NCI-H345 treated with DMSO at 0.1 percent for 48 hours (cell line): Measurements from ENCODE around the gene UNC5CL.
A peak's percentile ranks its signal among the peaks of the same experiment; 100 is the strongest.

Experiments used
- DNase-seq: peaks from one replicate; lab custom pipeline; 2025; ENCODE audit not compliant: unreplicated experiment; lab: John Stamatoyannopoulos, UW

The UNC5CL gene

DNA sequence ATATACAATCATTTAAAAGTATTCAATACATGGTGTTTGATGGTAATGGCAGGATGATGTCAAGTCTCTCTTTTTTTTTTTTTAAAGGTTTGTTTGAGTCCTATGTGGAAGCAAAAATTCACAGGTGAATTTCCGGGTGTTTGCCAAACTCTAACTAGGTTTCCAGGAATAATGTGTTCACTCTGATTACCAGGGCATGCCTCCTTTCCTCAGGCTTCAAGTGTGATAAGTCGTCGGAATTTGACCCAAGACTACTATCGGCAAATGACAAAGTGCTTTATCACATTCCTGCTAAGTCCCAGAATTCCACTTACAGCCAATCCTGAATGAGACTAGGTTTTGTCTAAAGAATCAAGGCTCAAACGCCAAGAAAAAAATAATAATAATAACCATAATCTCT is 25.8 kb upstream of the UNC5CL start:
- no peak for DNase-seq

DNA sequence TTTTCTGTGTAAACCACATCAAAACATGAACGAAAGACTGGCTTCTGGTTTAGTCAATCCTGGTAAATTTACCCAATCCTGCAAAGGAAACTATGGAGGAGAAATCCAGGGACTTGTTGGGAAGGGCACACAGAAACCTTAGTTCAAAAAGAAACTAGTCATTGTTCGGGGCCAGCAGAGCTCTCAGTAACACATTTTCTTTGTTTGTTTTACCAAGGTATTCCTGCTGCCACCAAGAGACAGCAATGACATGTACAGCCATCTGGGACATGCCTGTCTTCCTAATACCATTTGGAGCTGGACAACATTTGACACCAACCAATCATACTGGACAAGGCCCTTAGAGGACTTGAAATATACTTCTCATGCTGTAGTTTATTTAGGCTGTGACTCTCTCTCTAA is 24.9 kb upstream of the UNC5CL start:
- no peak for DNase-seq

DNA sequence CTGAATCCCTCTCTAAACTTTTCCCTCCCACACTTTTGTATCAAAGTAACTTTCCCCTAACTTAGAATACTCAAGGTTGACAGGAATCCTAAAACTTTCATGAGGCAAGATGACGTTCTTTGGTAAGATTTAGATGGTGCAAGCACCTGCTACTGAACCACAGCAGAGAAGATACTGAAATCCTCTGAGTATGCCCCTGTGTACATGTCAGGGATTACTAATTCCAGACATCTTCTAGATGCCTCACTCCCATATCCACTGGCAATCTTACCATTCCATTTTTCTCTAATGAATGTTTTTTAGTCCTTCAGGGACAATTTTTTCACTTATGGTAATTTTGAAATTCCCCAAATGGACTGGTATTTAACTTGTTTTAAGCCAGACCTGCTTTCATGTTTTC is 23.0 kb upstream of the UNC5CL start:
- no peak for DNase-seq

DNA sequence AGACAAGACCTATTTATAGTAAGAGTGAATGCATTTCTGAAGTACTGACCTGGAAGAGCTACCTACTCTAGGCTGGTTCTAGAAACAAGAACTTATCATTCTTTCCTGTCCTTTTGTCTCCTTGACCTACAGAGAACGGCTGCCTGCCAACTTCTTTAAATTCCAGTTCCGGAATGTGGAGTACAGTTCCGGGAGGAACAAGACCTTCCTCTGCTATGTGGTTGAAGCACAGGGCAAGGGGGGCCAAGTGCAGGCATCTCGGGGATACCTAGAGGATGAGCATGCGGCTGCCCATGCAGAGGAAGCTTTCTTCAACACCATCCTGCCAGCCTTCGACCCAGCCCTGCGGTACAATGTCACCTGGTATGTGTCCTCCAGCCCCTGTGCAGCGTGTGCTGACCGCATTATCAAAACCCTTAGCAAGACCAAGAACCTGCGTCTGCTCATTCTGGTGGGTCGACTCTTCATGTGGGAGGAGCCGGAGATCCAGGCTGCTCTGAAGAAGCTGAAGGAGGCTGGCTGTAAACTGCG is 22.2 kb upstream of the UNC5CL start:
- DNase-seq, result no peak

DNA sequence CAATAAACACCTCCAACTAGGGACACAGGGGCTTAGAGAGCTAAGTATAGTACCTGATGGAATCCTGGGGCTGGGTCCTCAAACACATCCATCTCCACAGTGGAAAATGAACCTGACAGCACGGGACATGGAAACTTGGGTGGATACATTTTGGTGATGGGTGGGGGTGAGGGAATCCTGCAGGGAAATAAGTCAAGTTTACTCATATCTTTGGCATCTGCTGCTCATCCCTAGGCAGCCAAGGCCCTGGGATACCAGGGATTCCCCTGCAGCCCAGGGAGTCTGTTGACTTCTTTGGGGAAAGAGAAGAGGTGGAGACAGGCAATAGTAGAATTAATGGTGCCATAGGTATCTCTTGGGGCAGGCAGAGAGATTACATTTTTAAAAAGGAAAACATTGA is 20.5 kb upstream of the UNC5CL start:
- DNase-seq, result no peak

DNA sequence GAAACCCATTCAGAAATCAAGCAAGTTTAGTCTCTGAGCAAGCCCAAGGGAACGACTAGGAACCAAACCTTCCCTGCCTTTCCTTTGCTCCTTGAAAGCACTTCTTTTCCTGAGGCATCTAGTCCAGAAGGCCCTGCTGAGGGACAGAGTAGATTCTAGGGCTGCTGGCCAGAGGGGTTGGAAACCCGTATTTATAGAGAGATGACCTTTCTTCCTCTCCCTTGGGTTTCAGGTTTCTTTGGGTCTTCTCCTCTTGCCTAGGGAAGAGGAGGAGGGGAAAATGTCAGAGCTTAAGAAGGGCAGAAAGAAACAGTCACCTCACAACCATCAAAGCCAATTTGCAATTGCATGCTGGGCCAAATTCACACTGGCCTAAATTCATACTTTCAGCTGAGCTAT is 19.8 kb upstream of the UNC5CL start:
- DNase-seq, result no peak

DNA sequence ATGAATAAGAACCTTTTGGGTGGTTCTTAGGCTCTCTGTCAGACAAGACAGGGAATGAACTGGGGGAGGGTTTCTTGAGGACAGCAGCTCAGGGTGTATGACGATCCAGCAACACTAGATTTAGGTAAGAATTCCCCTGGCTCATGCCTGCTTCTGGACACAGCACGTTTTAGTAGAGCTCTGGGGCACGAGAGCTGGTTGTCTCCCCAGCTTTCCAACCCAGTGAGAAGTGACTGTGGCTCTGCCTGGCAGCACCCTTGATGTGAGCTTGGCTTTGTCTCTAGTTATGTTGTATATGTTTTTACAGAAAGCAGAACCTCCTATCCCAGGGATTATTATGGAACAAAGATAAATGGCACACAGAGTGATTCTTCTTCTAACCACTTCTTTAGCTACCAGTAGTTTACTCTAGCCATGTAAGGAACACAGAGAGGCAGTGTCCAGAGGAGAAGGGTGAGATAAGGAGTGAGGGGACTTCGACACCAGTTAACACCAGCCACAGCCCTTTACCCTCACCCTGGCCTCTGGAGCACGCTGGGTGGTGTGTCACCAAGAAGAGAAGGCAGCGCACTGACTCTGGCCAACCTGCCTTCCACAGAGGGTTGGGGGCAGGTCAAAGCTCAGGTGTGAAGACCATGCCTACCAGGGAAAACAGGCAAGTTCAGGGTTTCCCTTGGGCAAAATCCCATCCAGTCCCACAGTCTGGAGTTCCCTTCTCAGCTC is 17.9 kb upstream of the UNC5CL start:
- DNase-seq, result no peak

DNA sequence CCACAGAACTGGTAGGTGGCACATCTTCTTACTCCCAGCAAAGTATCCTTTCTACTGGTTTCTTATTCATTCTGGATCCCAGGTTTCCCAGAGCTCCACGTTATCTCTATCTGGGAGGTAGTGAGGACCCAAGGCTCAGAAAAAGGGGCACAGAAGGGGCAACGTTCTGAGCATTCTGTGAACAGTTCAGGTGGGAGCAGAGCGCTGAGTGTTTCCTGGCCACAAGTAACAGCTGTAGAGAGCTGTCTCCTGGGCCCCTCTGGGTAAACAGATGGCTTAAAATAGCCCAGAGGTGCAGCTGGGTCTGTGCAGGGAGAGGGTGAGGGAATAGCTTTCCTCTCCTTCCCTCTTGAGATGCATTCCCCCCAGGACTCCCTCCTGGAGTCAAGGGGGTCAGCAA is 16.1 kb upstream of the UNC5CL start:
- peak; percentile 22 for DNase-seq

DNA sequence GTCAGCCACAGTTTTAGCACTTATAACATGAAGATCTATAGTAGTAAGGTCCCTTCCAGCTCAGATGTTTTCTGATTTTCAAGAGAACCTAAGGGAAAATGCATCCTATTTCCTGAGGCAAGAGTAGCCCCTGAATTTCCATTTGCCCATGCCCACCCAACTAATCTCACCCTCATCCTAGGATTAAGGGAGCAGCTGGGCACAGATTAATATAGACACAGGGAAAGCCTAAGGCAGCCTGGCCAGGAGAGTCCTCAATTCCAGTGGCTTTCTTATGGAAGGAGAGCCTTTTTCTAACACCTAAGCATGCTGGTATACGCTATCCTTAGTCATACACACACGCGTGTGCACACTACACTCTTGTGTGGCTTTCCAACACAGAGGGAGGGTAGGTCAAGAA is 15.5 kb upstream of the UNC5CL start:
- DNase-seq, result no peak

DNA sequence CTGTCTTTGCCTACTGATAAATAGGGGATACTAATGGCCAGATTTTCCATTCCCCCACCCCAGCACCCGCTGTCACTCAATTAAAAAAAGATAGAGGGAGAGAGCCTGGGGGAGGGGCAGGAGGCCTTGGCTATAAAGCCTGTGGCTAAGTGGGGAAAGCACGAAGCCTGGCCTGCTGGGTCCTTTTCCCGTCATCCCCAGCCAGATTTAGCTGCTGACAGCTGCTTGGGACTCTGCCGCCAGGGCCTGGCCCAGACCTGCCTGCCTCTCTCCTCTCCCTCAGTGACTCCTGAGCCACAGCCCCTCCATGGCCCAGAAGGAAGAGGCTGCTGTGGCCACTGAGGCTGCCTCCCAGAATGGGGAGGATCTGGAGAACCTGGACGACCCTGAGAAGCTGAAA is 14.0 kb upstream of the UNC5CL start, which contains the start of gene APOBEC2:
Gene APOBEC2, plus strand, starts transcription at position 162 of the 400 bp plus-strand sequence. Its CDS starts 146 bp downstream, at position 308.
- DNase-seq, result no peak

DNA sequence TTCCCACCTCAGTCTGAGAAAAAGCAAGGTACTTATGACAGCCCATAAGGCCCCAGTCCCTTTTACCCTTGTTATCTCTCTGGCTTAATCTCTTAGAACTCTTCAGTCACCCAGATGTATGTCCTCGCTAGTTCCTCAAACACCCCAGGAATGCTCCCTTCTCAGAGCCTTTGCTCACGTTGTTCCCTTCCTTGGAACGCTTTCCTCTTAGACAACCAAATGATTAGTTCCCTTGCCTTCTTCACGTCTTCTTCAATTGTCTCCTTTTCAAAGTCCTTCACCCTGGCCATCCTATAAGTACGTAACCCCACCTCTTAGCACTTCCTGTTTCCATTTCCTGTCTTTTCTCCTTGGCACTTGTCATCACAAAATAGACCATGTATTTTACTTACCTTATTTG is 12.9 kb upstream of the UNC5CL start:
- DNase-seq, result no peak

DNA sequence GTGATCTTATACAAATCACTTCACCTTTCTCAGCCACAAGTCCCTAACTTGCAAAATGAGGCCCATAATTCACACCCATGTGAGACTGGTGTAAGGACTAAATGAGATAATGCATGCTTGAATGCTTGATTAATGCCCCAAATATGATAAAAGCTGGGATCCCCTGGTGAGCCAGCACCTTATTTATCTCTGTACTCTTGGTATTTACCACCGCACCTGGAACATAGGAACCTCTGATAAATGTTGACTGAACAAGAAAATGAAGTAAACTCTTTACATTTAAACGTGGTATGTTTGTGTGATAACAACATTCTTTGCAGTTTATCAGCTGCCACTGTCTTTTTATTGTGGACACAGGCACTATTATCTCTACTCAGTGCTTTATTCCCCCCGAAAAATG is 11.5 kb upstream of the UNC5CL start:
- no peak for DNase-seq

DNA sequence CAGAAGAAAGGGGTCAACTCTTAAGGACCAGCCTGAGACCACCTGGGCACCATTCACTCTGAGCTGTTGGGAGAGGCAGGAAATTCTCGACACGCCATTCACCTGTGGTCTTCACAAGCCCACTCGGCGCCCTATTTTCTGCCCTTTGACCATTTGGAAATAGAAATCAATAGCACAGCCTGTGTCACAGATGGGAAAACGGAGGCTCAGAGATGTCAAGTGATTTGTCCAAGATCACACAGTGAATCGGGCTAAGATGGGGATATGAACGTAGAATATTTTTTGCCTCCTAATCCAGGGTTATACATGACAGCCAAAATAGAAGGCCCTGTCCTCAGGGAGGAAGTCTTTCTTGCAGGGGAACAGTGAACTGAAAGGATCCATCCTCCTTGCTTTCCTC is 10.9 kb upstream of the UNC5CL start:
- no peak for DNase-seq

DNA sequence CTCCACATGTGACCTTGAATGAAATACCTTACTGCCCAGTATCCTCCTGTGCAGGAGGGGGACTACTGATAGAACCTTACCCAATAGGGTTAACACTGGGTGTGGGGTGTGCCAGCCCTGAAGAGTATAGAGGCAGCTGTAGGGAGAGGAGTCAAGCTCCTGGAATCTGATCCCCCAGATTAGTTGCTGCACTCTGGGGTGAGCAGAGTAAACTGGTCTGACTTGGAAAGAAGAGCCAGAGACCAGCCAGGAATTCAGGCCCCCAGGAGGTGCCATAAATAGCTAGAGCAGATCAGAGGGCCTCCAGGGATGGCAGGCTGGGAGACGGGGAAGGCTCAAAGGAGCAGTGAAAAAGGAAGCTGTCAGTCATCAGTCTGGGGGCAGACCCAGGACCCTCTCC is 10.5 kb upstream of the UNC5CL start:
- no peak for DNase-seq

DNA sequence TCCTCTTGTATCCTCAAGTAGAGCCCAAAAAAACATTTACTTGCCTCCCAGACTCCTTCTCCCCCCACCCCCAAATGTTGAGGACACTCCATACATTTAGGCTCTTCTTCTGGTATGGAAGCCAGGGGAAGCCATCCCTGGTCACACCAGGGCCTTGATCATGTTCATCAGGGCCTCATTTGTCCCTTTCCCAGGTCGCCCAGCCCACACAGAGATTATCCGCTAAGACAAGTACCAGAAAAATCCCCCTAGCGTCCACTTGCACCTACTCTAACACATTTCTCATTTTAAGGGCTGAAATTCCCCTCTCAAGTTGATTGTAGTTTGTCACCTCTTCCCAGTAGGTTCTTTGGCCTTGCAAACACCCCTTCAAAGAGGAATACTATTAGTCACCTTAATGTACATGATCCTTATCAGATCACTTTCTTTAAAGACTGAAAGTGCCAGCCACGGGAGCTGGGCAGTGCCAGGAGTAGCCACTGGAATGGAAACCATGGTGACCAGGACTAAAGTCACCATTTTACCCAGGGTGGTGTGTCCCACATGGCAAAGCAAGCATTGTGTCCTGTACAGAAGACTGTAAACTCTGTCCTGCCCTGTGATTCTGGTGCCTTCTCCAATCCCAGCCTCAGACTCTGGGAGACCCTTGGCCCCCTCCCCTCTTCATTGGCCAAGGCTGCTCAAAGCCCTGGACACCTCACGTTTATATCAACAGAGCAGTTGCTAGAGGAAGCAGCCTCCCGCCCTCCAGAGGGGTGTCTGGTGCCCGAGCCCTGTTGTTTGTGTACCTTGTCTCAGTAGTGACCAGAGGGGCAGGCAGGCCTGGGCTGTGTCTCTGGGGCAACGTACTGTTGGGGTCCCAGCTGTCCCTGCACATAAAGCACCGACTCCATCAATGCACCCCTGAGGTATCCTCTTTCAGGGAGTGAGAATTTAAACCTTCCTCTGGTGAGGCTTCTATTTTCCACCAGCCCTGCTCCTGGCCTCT is 9.0 kb upstream of the UNC5CL start:
- no peak for DNase-seq

DNA sequence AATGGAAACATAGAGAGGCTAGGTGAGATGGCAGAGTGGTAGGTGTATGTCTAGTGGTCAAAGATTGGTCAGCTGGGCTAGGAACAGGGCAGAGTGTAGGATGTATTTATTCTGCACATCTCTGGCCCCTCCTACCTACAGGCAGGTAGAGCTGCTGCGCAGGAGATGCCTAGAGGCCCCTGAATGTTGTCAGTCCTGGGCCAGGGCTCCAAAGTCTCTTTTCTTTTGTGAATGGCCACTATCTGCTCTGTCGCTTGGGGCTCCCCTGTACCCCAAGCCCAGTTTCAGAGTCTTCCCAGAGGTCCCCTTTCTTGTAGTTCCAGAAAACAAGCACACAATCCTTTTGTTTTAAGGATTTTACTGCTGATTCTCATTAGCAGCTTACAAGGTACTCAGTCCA is 8.3 kb upstream of the UNC5CL start:
- no peak for DNase-seq

DNA sequence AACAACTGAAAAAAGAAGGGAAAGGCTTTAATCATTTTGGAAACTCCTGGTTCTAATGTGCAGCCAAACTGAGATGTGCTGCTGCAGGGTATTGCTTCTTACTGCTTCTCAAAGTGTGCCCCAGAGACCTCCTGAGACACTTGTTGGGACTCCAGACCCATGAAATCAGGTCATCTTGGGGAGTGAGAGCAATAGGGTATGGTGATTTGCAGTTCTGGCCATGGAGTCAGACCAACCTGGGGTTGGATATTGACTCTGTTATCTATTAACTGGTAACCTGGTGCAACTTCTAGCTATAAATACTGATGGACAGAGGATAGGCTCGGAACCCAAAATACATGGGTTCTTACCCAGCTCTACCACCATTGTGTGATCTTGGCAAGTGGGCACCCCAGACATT is 7.1 kb upstream of the UNC5CL start:
- no peak for DNase-seq

DNA sequence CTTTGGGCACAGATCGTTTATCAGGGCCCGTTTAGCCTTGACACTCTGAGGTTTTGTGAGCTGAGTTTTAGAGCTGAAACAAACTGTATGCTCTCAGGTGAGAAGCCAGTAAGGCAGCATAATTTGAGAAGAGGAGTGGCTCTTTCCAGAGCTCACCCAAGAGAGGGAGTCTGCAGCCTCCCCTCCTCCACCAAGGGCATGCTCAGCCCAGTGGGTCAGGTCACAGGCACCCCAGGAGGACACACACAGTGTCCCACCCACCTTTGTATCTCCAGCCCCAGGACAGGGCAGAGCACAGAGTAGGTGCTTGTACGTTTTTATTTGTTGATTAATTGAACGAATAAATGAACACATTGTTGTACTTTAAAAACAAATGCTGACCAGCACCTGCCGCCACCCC is 6.6 kb upstream of the UNC5CL start:
- no peak for DNase-seq

DNA sequence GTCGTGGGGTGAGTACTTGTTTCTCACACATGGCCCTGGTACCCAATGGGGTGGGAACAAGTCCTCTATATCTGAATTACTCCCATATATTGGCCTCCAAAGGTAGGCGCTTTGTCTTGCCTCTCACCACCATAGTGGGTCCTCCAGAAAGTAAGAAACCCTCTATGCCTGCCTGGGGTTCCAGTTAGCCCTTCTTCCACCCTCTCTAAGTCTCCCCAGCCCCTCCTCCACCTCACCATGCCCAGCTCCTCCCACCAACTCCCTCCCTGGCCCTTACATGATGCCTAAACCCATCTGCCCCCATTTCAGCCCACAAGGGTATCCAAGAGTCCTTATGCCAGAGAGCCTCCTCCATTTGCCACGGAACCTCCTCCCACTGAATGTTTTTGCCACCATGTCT is 4.1 kb upstream of the UNC5CL start:
- DNase-seq, result no peak

DNA sequence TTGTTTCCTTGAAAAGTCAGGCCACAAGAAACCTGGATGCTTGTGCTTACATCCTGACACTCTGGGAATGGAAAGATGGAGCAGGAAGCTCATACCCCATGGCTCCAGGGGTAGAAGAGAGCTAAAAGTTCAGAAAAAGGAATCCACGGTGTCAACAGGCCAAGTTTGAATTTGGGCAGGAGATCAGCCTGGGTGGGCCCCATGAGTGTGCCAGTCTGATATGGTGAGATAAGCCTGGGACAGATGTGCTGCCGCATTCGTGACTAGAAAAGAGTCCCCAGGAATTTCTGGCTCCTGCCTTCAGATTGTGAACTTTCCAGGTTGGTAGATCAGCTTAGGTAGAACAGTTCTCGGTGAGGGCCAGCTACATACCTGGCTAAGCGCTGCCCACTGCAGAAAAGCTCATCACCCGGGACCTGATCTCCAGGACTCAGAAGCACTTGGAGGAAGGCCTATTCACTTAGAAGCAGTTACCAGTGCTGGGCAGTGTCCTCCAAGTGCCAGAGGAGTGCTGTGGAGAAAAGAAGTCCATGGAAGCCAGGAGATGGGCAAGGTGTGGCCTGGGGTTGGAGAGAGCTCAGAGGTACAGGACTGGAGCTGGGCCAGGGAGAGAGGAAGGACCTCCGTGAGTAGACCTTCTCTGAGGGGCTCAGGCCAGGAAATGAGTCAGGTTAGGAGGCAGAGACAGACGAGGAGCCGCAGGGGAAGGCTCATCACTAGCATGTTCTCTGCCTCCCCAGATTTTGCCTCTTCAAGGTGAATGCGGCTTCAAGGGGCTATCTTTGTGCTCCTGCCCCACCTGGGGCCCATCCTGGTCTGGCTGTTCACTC is 3.4 kb upstream of the UNC5CL start, which contains the start of gene TSPO2:
Gene TSPO2, plus strand, starts transcription at position 242 of the 830 bp plus-strand sequence. Its CDS starts 519 bp downstream, at position 761.
- DNase-seq, result no peak

DNA sequence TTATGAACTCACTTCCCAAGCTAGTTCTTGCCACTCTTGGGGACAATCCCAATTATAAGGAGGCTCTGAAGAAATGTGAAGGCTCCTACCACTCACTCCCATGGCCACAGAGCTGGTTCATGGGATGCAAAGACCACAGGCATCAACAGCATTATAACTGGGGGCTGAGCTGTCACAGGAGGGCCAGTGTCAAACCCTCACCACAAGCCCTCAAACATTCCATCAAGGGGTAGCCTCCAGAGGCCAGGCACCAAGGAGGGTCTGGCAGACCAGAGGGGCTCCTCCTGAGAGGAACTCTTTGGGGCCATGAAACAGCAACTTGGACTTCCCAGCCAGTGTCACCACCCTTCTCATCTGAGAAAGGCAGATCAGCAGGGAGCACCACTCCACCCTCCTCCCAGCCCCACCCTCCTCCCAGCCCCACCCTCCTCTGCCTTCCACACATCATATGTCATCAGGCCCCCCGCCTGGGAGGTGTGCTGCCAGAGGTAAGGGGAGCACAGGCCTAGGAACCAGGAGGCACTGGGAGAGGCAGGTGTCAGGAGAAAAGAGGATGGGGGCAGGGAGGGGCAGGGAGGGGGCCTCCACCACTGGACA is 2.0 kb upstream of the UNC5CL start:
- no peak for DNase-seq
